Tibial nerve (tissue), 4 donors: ENCODE data around the gene SURF2.

Source experiments
- CTCF ChIP-seq, 5 experiments: fragments of 200-600 bp in 3 of 5; fragments of 450-650 bp in 2 of 5; sonication (generic) in 3 of 5; IDR thresholded peaks; one replicate each; pipeline ENCODE4 v1.5.1; 2016 to 2019; ENCODE audit warnings: antibody characterized with exemption in 5 of 5, mild to moderate bottlenecking in 3 of 5, moderate library complexity in 2 of 5
- EP300 ChIP-seq, 2 donors: sonication (generic); formaldehyde crosslinking; IDR thresholded peaks; one replicate each; pipeline ENCODE4 v1.6.1; 2017; ENCODE audit warnings: antibody characterized with exemption in 2 of 2, mild to moderate bottlenecking in 1 of 2
- POLR2A ChIP-seq, 2 donors: fragments of 450-650 bp; IDR thresholded peaks; one replicate each; pipeline ENCODE4 v1.6.1; 2017; ENCODE audit warnings: antibody characterized with exemption in 2 of 2, mild to moderate bottlenecking in 2 of 2, moderate library complexity in 2 of 2

DNA sequence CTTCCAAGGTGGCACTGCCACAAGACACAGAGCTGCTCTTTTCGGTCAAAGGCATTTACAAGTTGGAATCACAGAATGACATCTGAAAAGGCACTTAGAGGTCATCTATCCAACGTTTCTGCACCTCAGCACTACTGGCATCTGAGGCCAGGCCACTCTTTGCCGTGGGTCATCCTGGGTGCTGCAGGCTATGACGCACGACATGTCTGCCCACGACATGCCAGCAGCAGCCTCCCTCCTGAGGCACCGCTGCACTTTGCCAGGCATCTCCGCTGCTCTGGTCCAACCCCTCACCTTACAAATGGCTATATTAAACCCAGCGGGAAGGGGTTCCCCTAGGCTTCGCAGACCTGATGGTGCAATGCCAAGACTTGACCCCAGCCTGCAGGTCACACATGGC is 11.4 kb downstream of the SURF2 start:
- no peak for TF ChIP-seq CTCF (IDR thresholded peaks at IDR 0.05)
- no peak for TF ChIP-seq POLR2A (IDR thresholded peaks at IDR 0.05)
- no peak for TF ChIP-seq EP300 (IDR thresholded peaks at IDR 0.05)
